HepG2 (cell line): Measurements from ENCODE around the gene NUDT21. TPM values are rescaled to one million over a fixed set of nuclear protein-coding genes. Genes with fewer than 3 reads are reported as not detected.

Source experiments
- ATF3 ChIP-seq: sonication (generic); formaldehyde crosslinking; IDR thresholded peaks from 2 replicates; pipeline ENCODE4 v1.4.0; 2020; ENCODE audit warnings: missing genetic modification reagents
- ESRRA ChIP-seq: sonication (generic); formaldehyde crosslinking; IDR thresholded peaks from 2 replicates; pipeline ENCODE4 v1.5.1; 2020; ENCODE audit warnings: mild to moderate bottlenecking, low read depth, missing genetic modification reagents
- HBP1 ChIP-seq: IDR thresholded peaks from 2 replicates; pipeline ENCODE4 v1.6.1; 2016; ENCODE audit warnings: low read depth, control low read depth
- KLF9 ChIP-seq: IDR thresholded peaks from 2 replicates; pipeline ENCODE4 v1.6.1; 2016; ENCODE audit warnings: low read depth
- KMT2B ChIP-seq: IDR thresholded peaks from 2 replicates; pipeline ENCODE4 v1.6.1; 2016; ENCODE audit warnings: missing genetic modification reagents, missing compliant biosample characterization
- NCOA1 ChIP-seq: sonication (generic); formaldehyde crosslinking; IDR thresholded peaks from 2 replicates; pipeline ENCODE4 v1.9.0; 2021; ENCODE audit warnings: missing genetic modification reagents
- ONECUT2 ChIP-seq: sonication (generic); formaldehyde crosslinking; IDR thresholded peaks from 2 replicates; pipeline ENCODE4 v1.4.0; 2020; ENCODE audit warnings: missing genetic modification reagents
- PTBP1 ChIP-seq: fragments of 200-400 bp; formaldehyde crosslinking; IDR thresholded peaks from 2 replicates; pipeline ENCODE4 v1.6.1; 2018; ENCODE audit warnings: low read length, low read depth; ENCODE audit not compliant: poor library complexity, severe bottlenecking
- RARA ChIP-seq: IDR thresholded peaks from 2 replicates; pipeline ENCODE4 v1.6.1; 2016; ENCODE audit warnings: missing genetic modification reagents, missing compliant biosample characterization
- REL ChIP-seq: sonication (generic); formaldehyde crosslinking; conservative IDR thresholded peaks from 2 replicates; pipeline ENCODE4 v1.8.0; 2022; ENCODE audit warnings: mild to moderate bottlenecking, missing genetic modification reagents, moderate library complexity
- SCMH1 ChIP-seq: sonication (generic); formaldehyde crosslinking; IDR thresholded peaks from 2 replicates; pipeline ENCODE4 v1.9.0; 2021; ENCODE audit warnings: missing genetic modification reagents, mild to moderate bottlenecking, borderline replicate concordance
- SYNCRIP ChIP-seq: fragments of 200-400 bp; formaldehyde crosslinking; IDR thresholded peaks from 2 replicates; pipeline ENCODE4 v1.6.1; 2018; ENCODE audit warnings: mild to moderate bottlenecking, low read depth, low read length; ENCODE audit not compliant: insufficient read depth
- TFAP4 ChIP-seq: sonication (generic); IDR thresholded peaks from 2 replicates; pipeline ENCODE4 v1.6.1; 2016; ENCODE audit warnings: low read depth, borderline replicate concordance
- USF2 ChIP-seq, 2 experiments: sonication (generic) in 1 of 2; formaldehyde crosslinking in 1 of 2; IDR thresholded peaks; 2 replicates each; pipeline versions ENCODE4 v1.5.1 to v1.6.1; 2011 to 2020; ENCODE audit warnings: borderline replicate concordance in 1 of 2, low read depth in 1 of 2, low read length in 1 of 2, mild to moderate bottlenecking in 1 of 2, missing genetic modification reagents in 1 of 2, moderate library complexity in 1 of 2
- ZMAT3 ChIP-seq: sonication (generic); formaldehyde crosslinking; conservative IDR thresholded peaks from 2 replicates; pipeline ENCODE4 v1.7.0; 2021; ENCODE audit warnings: missing genetic modification reagents
- ZNF282 ChIP-seq: fragments of 450-650 bp; IDR thresholded peaks from 2 replicates; pipeline ENCODE4 v1.6.1; 2018; ENCODE audit not compliant: partially characterized antibody
- ZNF317 ChIP-seq: sonication (generic); formaldehyde crosslinking; IDR thresholded peaks from 2 replicates; pipeline ENCODE4 v1.5.0; 2020; ENCODE audit warnings: mild to moderate bottlenecking, missing genetic modification reagents
- ZNF44 ChIP-seq: sonication (generic); formaldehyde crosslinking; IDR thresholded peaks from 2 replicates; pipeline ENCODE4 v1.5.1; 2020; ENCODE audit warnings: mild to moderate bottlenecking, missing genetic modification reagents
- ZSCAN29 ChIP-seq: sonication (generic); formaldehyde crosslinking; conservative IDR thresholded peaks from 2 replicates; pipeline ENCODE4 v1.4.0; 2020; ENCODE audit warnings: mild to moderate bottlenecking, missing genetic modification reagents
- polyA plus RNA-seq, 8 experiments: library from polyadenylated mRNA; depleted of rRNA in 3 of 8; stranded (reverse) in 7 of 8; unstranded in 1 of 8; fragments of >200 nt; fragmentation: Illumina TruSeq in 4 of 8; extraction: Trizol in 4 of 8; gene quantifications; 2 replicates each; pipeline versions ENCODE4 v1.2.1 to v1.2.3, GENCODE V29; 2011 to 2016; ENCODE audit warnings: low read depth in 4 of 8, missing spikeins in 1 of 8, mixed read lengths in 1 of 8; ENCODE audit not compliant: insufficient read depth in 1 of 8
- total RNA-seq, 5 experiments: library from RNA; depleted of rRNA; stranded (reverse); fragments of >200 nt; fragmentation: Illumina TruSeq; extraction: Trizol; gene quantifications; 2 replicates each; pipeline ENCODE4 v1.2.3, GENCODE V29; 2016; ENCODE audit warnings: low read depth in 1 of 5

The NUDT21 gene
- total and polyA plus RNA-seq, 2 of the 13 experiments (the other 11 are each of a cell fraction or from before 2014, with no cell fraction given) = 177 to 210 TPM

GRCh38 chr16:56451753-56452689 is 889 bp upstream of the NUDT21 start (continued):
- TF ChIP-seq ZNF317 (CRISPR knock-in tag) (no peak), TFAP4 (peak; percentile 70; the same call in 1 of the 2 replicates), ZSCAN29 (CRISPR knock-in tag) (0 out of 2 replicates have a peak, but pooled peaks have one; percentile 3), NCOA1 (CRISPR knock-in tag) (0 out of 2 replicates have a peak, but pooled peaks have one; percentile 3), KMT2B (no peak), ZNF282 (no peak), ZMAT3 (CRISPR knock-in tag) (no peak), ESRRA (CRISPR knock-in tag) (no peak), USF2 (IDR thresholded peaks at IDR 0.05; ENCODE audit: low read depth, low read length) (no peak), USF2 (CRISPR knock-in tag; IDR thresholded peaks at IDR 0.05; ENCODE audit: borderline replicate concordance) (no peak), SCMH1 (CRISPR knock-in tag) (no peak), ZNF44 (CRISPR knock-in tag) (no peak), ATF3 (CRISPR knock-in tag) (no peak), RARA (no peak), REL (CRISPR knock-in tag) (no peak), PTBP1 (no peak), KLF9 (CRISPR knock-in tag) (no peak), ONECUT2 (CRISPR knock-in tag) (no peak), SYNCRIP (no peak), HBP1 (CRISPR knock-in tag) (no peak; the same call in 1 of the 2 replicates)
